GM18867 (cell line): Measurements from ENCODE around the gene ST6GAL2.

ENCODE experiments used
- ATAC-seq: cut with Tn5 transposase; IDR thresholded peaks from one replicate; pipeline ENCODE4 v1.9.1; 2021; ENCODE audit warnings: mild to moderate bottlenecking, moderate library complexity; ENCODE audit not compliant: unreplicated experiment

Gene ST6GAL2

GRCh38 chr2:106830191-106830590 lies 55.8 kb downstream of the ST6GAL2 start:
- ATAC-seq = no peak

- no peak for ATAC-seq
Measured at GRCh38 chr2:106828119-106828518, 57.8 kb downstream of the ST6GAL2 start.

GRCh38 chr2:106827158-106827557 lies 58.8 kb downstream of the ST6GAL2 start:
- ATAC-seq = no peak

GRCh38 chr2:106825161-106825560 lies 60.8 kb downstream of the ST6GAL2 start:
- no peak for ATAC-seq

- ATAC-seq = no peak
Measured at GRCh38 chr2:106816974-106817373, 69.0 kb downstream of the ST6GAL2 start.

GRCh38 chr2:106812841-106813240 lies 73.1 kb downstream of the ST6GAL2 start:
- ATAC-seq = no peak

- no peak for ATAC-seq
Measured at GRCh38 chr2:106812383-106812782, 73.6 kb downstream of the ST6GAL2 start.

GRCh38 chr2:106805716-106806115 lies 80.3 kb downstream of the ST6GAL2 start:
- ATAC-seq = no peak

GRCh38 chr2:106804161-106804560 lies 81.8 kb downstream of the ST6GAL2 start:
- no peak for ATAC-seq

GRCh38 chr2:106800976-106801655 lies 84.9 kb downstream of the ST6GAL2 start:
- no peak for ATAC-seq

- ATAC-seq = no peak
Measured at GRCh38 chr2:106800180-106800579, 85.8 kb downstream of the ST6GAL2 start.

- no peak for ATAC-seq
Measured at GRCh38 chr2:106798826-106799552, 87.0 kb downstream of the ST6GAL2 start.

- ATAC-seq = no peak
Measured at GRCh38 chr2:106797494-106797893, 88.5 kb downstream of the ST6GAL2 start.

GRCh38 chr2:106792671-106793070 lies 93.3 kb downstream of the ST6GAL2 start:
- no peak for ATAC-seq

- no peak for ATAC-seq
Measured at GRCh38 chr2:106789185-106789584, 96.8 kb downstream of the ST6GAL2 start.

GRCh38 chr2:106782681-106783080 lies 103.3 kb downstream of the ST6GAL2 start:
- ATAC-seq = no peak

- ATAC-seq = no peak
Measured at GRCh38 chr2:106781196-106781595, 104.8 kb downstream of the ST6GAL2 start.

GRCh38 chr2:106771811-106772210 lies 114.2 kb downstream of the ST6GAL2 start:
- ATAC-seq = no peak

- no peak for ATAC-seq
Measured at GRCh38 chr2:106770986-106771385, 115.0 kb downstream of the ST6GAL2 start.

GRCh38 chr2:106764614-106765013 lies 121.4 kb downstream of the ST6GAL2 start:
- no peak for ATAC-seq

GRCh38 chr2:106759966-106760365 lies 126.0 kb downstream of the ST6GAL2 start:
- ATAC-seq = no peak

- no peak for ATAC-seq
Measured at GRCh38 chr2:106758901-106759497, 127.0 kb downstream of the ST6GAL2 start.
